HG02763 (cell line): ENCODE measurements around the gene CBLC.
A peak's percentile ranks its signal among the peaks of the same experiment; 100 is the strongest.
"Not testable (repeated sequence)": the region's sequence is repeated elsewhere in the genome, so short reads cannot be mapped to it uniquely, and the experiment has no call there.

Source experiments
- ATAC-seq: cut with Tn5 transposase; IDR thresholded peaks from one replicate; pipeline ENCODE4 v1.9.1; 2021; ENCODE audit warnings: mild to moderate bottlenecking, moderate library complexity; ENCODE audit not compliant: unreplicated experiment

The CBLC gene

DNA sequence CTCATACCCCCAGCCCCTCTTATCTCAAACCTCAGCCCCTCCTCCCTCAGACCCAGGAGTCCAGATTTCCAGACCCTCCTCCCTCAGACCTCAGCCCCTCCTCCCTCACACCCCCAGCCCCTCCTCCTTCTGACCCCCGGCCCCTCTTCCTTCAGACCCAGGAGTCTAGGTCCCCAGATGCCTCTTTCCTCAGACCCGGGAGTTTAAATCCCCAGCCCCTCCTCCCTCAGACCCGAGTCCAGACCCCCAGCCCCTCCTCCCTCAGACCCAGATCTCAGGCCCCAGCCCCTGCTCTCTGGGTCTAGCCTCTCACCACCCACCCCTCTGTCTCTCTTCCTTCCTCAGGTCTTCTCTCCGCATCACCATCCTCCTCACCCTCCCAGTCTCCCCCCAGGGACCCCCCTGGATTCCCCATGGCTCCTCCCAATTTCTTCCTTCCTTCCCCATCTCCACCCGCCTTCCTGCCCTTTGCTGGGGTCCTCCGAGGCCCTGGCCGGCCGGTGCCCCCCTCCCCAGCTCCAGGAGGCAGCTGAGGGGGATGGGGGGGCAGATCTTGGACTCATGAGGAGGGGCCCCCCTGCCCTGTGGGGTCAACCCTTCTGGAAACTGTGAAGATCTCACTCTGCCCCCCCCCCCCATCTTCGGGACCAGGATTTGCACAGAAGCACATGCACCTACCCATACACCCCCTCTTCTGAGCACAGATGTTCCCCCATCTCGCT lies 18.4 kb upstream of the CBLC start:
- no peak for ATAC-seq

DNA sequence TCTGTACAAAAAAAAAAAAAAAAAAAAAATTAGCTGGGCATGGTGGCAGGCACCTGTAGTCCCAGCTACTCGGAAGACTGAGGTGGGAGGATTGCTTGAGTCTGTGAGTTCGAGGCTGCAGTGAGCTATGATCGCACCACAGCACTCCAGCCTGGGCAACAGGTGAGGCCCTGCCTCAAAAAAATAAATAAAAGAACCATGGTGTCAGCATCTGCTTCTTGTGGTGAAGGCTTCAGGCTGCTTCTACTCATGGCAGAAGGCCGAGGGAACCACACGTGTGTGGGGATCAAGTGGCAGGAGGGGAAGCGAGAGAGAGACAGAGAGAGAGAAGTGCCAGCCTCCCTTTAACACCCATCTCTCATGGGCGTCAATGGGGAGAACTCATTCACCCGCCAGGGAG lies 15.7 kb upstream of the CBLC start:
- ATAC-seq: no peak

DNA sequence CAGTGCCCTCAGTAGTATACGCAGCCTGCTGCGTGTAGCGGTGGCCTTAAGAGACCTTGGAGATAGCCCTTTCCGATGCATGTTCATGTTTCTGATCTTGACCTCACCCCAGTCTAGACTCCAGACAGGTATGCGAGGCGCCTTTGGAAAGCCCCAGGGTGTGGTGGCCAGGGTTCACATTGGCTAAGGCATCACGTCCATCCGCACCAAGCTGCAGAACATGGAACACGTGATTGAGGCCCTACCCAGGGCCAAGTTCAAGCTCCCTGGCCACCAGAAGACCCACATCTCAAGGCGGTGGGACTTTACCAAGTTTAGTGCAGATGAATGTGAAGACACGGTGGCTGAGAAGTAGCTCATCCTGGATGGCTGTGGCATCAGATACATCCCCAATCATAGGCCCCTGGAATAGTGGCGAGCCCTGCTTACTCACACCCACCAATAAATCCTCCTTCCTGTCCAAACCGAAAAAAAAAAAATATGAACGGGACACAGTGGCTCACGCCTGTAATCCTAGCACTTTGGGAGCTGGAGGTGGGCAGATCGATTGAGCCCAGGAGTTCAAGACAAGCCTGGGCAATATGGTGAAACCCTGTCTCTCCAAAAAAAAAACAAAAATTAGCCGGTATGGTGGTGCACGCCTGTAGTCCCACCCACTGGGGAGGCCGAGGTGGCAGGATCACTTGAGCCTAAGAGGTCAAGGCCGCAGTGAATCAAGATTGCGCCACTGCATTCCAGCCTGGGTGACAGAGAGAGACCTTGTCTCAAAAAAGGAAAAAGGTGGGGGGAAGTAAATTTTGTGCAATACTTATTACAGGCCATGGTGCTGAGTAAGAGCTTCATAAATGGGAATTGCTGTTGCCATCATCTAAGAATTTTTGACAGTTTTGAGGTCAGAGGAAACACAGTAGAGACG lies 12.4 kb upstream of the CBLC start:
- no peak for ATAC-seq

DNA sequence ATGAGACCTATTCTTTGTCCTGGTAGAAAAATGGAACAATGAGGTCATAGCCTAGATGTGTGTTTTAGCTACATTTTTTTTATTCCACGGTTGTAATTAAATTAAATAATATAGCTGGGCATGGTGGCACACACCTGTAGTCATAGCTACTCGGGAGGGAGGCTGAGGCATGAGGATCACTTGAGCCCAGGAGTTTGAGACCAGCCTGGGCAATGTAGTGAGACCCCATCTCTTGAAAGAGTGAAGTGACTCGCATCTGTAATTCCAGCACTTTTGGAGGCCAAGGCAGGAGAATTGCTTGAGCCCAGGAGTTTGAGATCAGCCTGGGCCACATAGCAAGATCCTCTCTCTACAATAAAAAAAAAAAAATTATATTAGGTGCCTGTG lies 11.7 kb upstream of the CBLC start:
- no peak for ATAC-seq

DNA sequence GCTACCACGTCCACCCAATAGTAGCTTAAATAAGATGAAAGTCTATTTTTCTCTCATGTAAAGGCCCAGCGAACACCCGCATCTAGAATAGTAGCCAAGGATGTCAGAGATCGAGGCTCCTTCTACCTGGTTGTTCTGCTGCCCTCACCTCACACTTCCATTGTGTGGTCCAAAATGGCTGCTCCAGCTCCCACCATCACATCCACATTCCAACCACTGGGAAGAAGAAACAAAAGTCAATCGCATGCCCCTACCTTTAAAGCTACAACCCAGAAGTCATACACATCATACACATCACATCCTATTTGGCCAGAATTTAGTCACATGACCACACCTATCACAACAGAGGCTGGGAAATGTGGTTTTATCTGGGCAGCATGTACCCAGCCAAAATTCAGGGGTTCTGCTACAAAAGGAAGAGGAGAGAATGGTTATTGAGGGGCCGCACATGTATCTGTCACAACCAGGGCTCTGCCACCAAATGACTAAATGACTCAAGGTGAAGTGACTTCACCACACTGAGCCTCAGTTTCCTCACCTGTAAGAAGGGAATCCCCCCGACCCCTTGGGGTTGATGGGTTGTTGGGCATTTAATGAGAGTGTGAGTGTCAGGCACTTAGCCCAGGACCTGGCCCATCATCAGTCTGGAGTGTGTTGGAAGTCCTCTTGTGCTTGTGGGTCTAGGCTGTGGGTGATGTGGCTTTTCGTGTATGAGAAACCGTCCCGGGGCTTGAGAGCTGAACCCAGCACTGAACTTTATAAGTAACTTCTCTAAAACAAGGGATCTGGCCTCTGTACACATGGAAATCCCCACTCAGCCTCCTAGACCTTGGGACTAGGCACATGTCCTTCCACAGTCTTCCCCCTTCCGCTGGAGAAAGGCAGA lies 10.2 kb upstream of the CBLC start:
- ATAC-seq: no peak

DNA sequence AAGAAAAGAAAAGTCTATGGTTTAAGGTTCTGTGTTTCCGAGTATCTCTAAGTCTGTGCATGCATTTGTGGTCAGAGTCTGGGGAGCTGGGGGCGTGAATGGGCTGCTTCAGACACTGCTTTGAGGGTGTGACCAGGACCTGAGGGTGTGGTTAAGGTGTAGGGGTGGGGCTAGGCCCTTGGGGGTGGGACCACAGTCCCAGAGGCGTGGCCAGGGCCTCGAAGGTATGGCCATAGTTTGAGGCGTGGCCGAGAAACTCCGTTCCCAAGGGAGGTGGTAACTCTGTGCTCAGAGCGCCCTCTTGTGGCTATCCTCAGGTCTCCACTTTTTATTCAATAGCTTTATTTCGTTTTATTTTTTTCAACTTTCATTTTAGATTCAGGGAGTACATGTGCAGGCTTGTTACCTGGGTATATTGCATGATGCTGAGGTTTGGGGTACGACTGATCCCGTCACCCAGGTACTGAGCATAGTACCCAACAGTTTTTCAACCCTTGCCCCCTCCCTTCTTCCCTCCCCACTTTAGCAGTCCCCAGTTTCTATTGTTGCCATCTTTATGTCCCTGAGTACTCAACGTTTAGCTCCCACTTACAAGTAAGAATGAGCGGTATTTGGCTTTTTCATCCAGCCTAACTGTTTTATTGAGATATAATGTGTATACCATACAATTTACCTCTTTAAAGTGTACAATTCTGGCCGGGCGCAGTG lies 7.0 kb upstream of the CBLC start:
- peak; percentile 96 for ATAC-seq

DNA sequence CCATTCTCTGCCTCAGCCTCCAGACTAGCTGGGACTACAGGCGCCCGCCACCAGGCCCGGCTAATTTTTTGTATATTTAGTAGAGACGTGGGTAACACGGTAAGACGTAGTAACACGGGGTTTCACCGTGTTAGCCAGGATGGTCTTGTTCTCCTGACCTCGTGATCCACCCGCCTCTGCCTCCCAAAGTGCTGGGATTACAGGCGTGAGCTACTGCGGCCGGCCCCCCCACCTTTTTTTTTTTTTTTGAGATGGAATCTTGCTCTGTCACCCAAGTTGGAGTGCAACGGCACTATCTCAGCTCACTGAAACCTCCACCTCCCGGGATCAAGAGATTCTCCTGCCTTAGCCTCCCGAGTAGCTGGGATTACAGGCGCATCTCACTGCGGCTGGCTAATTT lies 5.5 kb upstream of the CBLC start:
- ATAC-seq: not testable (repeated sequence)

DNA sequence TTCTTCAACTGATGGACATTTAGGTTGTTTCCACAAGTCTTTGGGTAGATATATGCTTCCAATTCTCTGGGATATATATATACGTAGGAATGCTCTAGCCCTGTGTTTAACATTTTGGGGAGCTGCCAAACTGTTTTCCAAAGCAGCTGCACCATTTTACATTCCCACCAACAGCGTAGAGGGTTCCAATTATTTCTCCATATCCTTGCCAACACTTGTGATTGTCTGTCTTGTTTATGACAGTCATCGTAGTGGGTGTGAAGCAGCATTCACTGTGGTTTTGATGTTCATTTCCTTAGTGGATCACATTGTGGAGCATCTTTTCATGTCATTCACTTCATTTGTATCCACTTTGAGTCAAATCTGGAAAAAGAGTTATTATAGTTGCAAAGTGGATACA lies 4.7 kb upstream of the CBLC start:
- ATAC-seq: no peak

DNA sequence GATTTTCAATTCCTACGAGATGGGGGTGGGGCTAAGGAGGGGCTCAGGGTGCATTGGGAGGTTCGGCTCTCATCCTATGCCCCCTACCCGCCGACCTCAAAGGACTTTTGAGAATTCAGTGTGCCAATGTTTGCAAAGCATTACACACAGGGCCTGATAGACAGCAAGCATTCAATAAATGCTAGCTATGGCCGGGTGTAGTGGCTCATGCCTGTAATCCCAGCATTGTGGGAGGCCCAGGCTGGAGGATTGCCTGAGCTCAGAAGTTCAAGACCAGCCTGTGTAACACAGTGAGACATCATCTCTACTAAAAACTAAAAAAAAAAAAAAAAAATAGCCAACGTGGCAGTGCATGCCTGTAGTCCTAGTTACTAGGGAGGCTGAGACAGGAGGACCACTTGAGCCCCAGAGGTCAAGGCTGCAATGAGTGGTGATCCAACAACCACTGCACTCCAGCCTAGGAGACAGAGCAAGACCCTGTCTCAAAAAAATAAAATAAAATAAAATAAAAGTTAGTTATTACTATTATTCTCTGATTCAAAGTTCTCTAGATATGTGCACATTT lies 1.9 kb upstream of the CBLC start:
- ATAC-seq: no peak

DNA sequence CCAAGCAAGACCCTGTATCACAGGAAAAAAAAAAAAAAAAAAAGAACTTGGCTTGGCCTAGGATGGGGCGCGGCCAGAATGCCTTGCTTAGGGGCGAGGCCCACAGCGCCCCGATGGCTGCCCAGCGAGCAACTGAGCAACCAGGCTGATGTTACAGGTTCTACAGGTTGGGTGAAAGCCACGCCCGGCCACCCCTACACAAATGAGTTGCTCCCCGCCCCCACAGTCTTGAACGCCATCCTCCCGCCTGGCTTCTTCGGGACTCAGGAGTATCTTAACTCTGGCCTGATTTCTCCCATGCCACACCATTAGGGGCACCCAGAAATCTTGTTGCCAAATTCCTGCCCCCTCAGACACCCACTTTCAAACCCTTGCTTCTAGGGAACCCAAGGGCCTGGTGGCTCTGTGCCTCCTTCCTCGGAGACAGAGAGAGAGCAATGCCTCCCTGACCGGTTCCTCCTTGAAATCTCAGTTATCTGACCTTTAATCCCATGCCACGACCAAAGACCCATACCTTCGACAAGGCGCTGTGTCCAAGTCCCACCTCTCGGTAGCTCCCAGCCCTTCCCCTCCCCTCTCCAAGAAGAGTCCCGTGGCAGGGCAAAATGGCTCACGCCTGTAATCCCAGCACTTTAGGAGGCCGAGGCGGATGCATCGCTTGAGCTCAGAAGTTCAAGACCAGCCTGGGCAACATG lies 1.1 kb upstream of the CBLC start:
- no peak for ATAC-seq

DNA sequence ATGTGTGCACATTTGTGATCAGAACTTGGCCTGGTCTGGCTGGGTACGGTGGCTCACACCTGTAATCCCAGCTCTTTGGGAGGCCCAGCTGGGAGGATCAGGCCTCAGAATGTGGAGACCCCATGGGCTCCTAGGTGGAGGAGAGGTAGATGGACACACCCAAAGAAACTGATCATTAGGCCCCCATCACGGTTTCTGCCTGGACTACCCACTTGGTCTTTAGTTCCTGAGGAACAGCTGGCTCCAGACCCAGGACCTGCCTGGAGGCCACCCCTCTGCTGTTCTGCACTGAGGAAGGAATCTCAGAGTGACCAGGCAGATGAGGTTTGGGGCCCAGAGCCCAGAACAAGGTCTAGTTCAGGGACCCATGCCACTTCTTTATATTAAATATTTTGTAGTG lies 1.5 kb downstream of the CBLC start:
- no peak for ATAC-seq

DNA sequence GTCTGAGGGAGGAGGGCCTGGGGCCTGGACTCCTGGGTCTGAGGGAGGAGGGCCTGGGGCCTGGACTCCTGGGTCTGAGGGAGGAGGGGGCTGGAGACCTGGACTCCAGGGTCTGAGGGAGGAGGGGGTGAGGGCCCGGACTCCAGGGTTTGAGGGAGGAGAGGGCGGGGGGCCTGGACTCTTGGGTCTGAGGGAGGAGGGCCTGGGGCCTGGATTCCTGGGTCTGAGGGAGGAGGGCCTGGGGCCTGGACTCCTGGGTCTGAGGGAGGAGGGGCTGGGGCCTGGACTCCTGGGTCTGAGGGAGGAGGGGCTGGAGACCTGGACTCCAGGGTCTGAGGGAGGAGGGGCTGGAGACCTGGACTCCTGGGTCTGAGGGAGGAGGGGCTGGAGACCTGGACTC lies 4.0 kb downstream of the CBLC start:
- ATAC-seq: not testable (repeated sequence)

DNA sequence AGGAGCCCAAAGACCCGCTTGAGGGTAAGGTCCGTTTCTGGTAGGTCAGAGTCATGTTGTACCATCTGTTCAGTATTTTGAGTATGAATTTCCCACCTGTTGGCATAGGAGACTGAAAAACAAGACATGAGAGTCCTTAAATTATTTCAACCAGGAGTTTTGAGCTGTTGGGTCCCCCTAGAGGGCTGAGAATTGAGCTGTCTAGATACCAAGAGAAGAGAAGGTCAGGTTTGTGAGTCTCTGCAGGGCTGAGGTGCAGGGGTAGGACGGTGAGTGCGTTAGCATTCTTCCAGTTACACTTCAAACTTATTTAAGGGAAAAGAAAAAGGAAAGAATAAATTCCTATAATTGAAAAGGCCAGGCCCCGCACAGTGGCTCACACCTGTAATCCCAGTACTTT lies 5.0 kb downstream of the CBLC start:
- no peak for ATAC-seq

DNA sequence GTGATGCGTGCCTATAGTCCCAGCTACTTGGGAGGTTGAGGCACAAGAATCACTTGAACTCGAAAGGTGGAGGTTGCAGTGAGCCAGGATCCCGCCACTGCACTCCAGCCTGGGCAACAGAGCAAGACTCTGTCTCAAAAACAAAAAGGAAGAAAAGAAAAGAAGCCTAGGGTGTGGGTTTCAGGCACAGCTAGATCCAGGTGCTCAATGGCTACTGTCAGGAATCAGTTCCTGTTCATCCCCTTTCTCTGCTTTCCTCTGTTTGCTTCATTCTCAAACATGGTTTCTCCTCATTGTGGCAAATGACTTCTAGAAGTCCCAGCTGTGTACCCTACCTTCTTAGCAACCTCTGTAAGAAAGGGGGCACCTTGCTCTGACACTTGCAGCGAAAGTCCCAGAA lies 5.9 kb downstream of the CBLC start:
- ATAC-seq: no peak

DNA sequence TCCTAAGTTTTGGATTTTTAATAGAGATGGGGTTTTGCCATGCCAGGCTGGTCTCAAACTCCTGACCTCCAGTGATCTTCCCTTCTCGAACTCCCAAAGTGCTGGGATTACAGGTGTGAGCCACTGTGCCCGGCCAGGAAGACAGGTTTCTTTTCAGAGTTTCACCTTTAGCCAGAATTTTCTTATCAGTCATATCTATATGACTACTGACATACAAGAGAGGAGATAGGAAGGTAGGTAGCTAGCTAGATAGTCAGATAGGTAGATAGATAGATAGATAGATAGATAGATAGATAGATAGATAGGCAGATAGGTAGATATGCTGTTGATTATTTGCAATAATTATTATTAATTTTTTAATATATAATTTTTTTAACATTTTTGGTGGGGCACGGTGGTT lies 7.6 kb downstream of the CBLC start:
- no peak for ATAC-seq

DNA sequence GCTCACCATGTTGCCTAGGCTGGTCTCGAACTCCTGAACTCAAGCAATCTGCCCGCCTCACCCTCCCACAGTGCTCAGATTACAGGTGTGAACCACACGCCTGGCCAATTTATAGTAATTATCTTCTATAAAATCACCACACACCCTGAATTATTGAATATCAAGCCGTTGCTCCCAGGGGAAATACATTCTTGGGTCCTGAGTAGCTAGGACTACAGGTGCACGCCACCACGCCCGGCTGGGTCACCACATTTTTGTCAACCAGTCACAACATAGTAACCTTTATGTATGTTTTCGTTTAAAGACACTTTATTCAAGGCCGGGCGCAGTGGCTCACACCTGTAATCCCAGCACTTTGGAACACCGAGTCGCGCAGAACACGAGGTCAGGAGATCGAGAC lies 8.3 kb downstream of the CBLC start:
- no peak for ATAC-seq

DNA sequence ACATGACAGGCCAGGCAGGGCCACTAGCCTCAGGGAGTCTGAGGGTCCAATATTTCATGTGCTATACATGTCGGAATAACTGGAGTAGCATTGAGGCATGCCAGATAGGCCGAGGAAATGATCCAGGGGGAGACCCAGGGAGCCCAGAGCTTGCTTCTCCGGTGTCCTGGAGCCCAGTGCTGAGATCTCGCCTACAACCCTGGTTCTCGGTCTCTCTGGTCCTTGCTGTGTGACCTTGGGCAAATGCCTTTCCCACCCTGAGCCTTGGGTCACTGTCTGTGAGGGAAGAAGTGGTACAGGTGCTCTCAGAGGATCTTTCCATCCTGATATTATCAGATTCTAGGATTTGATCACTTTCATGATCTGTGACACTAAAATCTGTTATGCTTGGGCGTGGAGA lies 11.3 kb downstream of the CBLC start:
- no peak for ATAC-seq

DNA sequence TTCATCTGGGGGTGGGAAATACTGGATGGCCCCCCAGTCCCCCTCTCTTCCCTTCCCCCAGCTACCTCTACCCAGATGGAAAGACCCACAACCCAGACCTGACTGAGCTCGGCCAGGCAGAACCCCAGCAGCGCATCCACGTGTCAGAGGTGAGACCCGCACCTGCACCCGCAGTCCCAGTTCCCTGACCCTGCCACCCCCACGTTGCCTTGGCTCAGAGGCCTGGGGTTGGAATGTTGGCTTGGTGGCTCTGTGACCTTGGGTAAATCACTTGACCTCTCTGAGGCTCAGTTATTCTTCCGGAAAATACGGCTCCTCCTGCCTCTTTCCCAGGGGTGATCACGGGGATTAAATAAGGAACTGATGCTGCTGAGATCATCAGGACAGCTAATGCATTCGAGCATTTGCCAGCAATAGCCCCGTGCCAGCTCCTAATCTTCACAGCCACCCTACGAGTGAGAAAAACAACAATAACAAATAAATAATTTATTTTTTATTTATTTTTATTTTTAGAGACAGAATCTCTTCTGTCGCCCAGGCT lies 12.3 kb downstream of the CBLC start:
- ATAC-seq: no peak

DNA sequence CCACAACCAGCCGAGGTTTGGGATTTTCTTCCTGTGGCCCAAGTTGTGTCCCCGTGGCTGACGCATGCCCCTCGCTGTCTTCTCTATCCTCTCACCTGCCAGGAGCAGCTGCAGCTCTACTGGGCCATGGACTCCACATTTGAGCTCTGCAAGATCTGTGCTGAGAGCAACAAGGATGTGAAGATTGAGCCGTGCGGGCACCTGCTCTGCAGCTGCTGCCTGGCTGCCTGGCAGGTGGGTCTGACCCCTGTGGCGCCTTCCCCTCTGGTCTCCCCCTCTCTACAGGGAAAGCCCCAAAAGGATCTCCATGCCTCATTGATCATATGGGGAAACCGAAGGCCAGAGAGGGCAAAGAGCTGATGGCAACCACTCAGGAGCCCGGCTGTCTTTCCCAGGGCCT lies 14.6 kb downstream of the CBLC start:
- ATAC-seq: no peak

DNA sequence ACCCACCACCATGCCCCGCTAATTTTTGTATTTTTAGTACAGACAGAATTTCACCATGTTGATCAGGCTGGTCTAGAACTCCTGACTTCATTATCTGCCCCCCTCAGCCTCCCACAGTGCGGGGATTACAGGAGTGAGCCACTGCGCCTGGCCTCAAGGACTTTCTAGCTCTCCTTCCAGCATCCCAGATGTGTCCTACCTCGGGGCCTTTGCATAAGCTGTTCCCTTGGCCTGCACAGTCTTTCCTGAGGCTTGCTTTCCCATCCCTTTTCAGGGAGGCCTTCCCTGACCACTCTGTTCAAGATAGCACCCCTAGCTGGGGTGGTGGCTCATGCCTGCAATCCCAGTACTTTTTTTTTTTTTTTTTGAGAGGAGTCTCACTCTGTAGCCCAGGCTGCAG lies 16.9 kb downstream of the CBLC start:
- no peak for ATAC-seq
